ENCODE data around the gene ACAN.
"Not testable (repeated sequence)": the region's sequence is repeated elsewhere in the genome, so short reads cannot be mapped to it uniquely, and the experiment has no call there.

ACAN gene

DNA sequence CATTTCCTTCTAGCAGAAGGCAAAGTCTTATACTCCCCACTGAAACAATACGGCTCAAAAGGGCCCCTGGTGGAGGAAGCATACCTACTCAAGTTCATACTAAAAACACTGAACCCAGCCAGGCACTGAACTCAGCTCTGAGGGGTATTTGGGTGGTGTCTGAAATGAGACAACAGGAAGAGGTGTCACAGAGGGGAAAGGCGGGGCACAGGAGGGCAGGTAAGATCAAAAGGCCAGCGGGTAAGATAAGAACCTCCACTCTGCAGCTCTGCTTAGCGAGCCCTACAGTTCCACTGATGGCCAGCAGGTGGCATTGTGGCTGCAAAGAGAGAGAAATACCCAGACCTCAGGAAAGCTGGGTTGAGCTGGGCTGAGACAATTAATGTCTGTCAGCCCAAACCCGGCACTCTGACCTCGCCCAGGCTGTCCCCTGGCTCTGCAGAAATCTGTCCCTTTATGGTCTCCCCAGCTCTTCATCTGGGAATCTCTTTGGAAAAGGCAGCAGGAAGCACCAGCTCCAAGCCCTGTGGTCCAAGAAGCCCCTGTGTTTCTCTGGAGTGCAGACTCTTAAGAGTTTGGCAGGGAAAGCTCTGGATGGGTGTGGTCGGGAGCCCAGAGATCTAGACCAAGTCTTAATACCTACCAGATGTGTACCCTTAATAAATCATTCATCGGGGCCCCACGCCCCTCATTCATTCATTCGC is 101.5 kb downstream of the ACAN start:
- DNase-seq, result peak; percentile 75 to 79

DNA sequence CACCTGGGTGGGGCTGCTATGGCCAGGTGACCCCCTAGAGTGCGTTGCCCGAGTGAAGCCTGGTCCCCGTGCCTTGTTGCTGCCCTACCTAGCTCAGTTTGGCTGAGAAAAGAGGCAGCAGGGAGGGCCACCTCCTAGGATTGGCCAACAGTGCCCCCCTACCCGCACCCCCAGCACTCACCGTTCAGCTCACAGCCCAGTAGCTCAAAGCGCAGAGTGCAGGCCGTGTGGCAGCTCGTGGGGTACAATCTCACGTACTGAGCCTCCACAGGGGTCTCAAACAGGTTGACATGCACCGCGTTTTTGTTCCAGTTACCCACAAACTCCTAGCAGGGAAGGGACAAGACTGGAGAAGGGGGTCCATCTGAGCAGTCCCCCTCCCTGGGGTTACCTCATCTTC is 102.3 kb downstream of the ACAN start:
- no peak for DNase-seq

DNA sequence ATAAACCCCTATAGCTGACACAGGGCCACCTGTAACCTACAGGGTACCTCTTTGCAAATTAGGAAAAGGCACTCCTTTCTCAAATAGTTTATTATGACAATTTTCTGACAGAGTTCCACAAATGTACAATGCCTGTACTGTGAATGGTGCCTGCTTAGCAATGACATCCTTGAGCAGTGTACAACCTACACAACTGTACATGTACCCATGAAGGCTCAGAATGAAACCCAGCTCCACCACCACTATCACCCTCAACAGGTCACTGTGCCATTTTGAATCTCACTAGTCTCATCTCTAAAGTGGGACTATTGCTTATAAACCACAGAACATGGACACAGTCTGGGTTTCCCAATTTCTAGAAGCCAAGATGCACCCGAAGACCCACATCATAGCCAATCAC is 102.9 kb downstream of the ACAN start:
- DNase-seq, result no peak

DNA sequence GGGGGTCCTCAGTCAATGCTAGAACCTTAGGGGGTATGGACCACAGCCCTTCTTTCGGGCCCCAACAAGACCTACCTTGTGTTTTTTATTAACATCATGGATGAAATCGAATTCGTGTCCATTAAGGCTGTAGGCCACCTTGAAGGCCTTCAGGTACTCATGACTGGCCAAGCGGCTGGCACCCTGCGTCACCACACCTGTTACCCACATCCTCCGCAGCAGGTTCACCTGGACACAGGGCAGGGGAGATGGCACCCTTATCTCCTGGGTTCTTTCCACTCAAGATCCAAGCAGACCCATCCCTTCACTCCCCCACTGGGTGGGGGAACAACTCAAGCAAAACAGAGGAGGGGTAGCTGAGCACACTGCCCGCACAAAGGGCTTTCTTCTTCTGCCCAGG is 103.3 kb downstream of the ACAN start:
- no peak for DNase-seq

DNA sequence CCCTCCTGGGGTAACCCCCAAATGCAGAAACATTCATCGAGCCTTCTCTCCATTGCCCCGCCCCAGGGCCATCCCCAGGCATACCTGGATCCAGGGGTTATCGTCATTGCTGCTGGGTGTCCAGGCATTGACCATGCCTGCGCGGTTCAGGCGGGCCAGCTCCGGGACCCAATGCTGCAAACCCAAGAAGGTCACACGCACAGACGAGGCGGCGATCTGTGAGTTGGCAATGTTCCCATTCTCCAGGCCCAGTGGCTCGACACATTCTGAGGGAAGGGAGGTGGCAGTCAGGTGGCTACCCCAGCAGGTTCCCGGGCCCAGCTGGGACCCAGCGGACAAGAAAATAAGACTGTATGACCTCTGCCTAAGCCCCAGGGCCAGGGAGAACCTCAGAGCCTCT is 103.9 kb downstream of the ACAN start:
- no peak for DNase-seq

DNA sequence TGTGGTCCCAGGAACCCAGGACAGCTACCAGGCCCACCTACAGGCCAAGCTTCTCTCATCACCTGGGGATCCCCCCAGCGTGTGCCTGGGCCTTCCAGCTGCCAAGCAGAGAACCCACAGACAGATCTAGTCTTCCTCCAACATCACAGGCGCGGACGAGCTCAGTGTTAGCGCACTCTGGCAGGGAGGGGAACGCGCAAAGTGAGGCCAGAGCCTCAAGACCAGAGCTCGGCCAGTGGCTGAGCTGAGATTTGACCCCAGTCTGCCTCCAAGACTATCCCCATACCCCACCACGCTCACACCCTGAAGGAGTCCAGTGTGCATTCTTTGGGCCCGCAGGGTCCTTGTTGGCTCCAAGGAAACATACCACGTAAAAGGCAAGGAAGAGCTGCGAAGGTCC is 104.9 kb downstream of the ACAN start:
- no peak for DNase-seq

DNA sequence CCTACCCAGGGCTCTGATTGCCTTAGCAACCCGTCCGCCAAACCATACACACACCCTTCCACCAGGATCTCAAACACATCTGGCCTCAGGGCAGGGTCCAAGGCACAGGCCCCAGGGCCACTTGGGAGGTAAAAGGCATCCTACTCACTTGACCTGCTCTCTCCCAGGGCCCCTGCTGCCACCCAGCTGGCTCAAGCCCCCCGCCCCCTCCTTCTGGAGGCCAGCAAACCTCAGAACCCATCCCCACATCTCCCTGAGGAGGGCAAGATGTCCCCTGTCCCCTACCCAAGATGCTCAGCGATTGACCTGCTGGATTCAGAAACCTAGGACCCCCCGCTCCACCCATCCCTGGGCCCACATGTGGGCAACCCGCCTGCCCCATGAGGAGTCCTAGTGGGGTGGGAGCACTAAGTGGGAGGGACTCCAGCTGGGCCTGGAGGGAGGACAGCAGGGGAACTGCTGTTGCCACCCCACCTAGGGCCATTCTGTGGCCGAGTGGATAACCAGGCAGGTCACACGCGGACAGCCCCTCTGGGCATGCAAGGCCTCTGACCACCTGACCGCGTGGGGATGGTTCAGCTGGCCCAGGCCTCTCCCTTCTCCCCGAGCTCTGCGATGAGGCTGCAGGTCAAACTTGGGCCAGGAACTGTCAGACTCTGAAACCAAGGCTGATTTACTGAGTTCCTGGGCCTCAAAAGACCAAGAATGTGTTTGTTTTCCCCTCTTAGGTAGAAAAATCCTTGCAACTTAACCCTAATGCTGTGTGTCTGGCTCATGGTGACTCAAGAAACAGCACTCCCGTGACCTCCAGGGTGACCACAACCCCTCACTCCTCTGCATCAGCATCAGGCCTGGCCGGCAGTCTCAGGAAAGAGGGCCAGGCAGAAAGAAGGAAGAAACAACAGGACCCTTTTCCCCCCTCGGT is 105.7 kb downstream of the ACAN start:
- DNase-seq, result no peak

DNA sequence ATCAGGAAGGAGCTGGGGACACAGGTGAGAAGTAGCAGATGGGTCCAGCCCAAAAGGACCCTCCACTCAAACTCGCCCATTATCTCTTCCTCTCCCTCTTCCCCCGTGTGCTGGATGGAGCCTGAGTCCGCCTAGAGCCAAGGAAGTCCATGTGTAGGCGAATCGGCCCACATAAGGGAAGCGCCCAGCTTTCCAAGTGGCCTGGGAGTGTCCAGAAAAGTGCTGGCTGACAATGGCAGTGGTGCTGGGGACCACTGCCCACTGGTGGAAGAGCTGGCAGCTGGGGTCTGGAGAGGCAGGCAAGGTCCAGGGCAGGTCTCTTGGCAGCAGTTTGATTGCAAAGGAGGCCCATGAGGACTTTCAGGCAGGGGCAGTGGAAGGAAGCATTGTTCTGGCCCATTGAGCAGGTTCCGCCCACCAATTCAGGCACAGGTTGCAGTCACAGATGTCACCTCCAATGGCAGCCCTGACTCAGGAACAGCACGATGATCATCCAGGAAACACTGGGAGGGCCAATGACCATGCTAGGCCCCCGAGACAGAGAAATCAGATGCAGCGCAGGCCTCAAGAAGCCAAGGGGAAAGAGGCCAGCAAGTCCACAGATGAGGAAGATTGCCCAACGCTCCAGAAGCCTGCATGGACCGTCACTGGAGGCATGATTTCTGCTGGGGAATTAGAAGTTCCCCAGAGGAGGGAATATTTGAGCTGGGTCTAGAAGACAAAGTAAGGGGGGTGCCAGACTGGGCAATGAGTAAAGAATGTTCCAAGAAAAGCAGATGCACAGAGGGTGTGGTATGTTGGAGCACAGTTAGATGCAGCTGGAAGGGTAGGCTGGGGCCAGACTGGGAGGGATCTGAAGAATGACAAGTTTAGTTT is 107.0 kb downstream of the ACAN start:
- DNase-seq, result no peak

DNA sequence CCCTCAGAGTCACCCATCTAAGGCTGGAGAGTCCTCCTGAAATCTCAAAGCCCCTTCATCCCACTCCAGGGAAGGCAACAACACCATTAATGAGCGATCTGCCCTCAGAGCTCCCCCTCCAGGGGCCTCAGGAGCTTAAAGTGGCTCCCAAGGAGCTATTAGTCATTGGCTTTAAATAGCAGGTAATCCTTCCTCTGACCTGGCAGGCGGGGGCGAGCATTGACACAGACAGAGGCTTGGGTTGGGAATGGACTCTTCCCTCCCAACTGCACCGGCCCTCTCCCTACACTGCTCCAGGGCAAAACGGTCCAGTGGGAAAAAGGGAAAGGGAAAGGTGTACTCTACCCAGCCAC is 108.5 kb downstream of the ACAN start:
- DNase-seq, result no peak

DNA sequence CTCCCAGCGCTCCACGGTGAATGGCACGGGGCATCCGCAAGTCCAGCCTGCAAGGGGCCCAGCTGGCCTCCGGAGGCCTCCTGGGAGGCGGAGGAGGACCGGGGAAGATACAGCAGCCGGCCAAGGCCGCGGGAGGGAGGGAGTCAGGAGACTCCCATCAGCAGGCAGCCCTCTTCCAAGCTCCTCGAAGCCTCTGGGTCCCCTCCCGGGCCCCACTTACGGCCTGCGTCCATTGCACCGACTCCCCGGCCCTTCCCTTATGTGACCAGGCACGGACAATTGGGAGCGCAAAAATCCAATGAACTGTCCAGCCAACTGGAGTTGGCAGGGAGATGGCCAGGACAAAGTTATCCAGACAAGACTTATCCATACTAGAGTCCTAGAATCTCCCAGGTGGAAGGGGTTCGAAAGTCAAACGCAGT is 109.3 kb downstream of the ACAN start:
- no peak for DNase-seq

DNA sequence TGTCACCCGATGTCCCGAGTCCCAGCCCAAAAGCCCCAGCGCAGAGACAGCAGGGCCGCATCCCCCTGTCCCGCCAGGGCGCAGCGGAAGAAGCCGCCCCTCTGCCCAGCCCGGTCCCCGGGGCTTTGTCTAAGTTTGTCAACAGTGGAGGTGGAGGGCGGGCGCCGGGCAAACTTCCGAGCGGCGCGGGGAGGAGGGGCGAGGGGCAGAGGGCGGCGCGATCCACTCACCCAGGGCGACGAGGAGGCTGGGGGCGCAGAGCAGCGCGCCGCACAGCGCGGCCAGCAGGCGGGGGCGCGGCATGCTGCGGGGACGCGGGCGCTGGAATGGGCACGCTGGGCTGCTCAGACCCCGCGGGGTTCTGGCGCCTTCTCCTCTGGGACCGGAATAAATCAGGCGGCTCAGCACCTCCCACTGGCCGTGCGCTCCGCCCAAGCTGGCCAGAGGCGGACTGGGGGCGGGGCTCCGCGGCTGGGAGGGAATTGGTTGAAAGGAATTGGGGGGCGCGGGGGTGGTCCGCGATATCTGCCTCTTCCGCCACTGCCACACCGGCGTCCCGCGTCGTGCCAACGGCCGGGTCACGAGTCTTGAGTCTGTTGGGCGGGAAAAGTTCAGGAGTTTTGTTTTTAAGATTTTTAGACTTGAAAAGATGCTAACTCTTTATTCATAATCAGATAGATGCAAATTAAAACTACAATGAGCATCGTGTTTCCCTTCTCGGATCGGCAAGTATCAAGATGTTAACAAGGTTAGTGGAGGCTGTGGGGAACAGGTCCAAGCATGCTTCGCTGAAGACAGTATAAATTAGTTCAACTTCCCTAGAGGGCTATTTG is 110.0 kb downstream of the ACAN start, which contains the start of gene MFGE8:
MFGE8 (minus strand) TSS at position 363 of the 833 bp plus-strand sequence; CDS start at position 303, 60 bp downstream.
- DNase-seq, result peak; percentile 43 to 52

DNA sequence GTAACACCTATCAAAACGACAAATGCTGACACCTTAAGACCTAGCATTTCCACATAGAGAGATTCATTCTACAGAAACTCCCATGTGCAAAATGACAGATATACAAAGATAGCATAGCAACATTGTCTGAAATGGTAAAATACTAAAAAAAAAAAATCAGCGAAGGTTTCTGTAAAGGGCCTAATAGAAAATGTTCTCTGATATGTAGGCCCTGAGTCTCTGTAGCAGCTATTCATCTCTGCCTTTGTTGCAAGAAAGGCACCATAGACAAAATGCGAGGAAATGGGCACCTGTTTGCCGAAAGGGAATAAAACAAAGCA is 110.6 kb downstream of the ACAN start:
- DNase-seq, result no peak

DNA sequence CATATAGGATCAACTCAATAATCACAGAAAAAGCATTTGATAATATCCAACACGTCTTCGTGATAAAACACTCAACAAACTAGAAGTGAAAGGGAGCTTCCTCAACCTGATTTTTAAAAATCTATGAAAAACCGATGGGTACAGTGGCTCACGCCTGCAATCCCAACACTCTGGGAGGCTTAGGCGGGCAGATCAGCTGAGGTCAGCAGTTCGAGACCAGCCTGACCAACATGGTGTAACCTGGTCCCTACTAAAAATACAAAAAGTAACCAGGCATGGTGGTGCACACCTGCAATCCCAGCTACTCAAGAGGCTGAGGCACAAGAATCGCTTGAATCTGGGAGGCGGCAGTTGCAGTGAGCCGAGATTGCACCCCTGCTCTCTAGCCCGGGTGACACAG is 112.1 kb downstream of the ACAN start:
- DNase-seq, result no peak

DNA sequence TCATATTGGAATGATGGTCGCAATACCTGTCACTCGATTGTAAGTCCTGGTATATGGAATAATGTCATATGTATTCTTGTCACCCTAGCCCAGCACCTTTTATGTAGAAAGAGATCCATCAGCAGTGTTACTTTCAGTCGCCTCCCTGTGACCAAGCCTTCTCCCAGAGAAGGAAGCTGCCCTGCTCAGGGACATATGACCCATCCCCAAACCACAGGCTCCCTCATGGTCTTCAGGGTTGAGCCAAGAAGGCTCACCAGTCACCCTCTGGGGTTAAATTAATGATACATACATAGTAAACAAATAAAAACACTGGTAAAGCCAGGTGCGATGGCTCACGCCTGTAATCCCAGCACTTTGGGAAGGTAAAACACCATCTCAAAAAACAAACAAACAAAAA is 114.5 kb downstream of the ACAN start:
- DNase-seq, result peak; percentile 36 to 73

DNA sequence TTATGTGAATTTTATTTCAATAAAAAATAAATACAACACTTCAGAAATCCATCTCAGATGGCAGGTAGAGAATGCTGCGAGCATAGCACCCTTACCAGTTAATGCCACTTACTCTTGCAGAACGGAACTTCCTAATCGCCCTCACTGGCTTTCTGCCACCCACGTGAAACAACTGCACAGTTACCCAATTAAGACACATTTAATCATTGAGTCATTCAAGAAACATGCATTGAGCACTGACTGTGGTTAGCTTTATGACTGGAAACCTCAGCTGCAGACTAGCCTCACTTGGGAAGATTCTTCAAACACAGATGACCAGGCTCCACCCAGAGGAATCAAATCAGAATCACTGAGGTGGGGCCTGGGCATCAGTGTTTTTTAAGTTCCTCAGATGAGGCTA is 115.5 kb downstream of the ACAN start:
- DNase-seq, result peak; percentile 93

DNA sequence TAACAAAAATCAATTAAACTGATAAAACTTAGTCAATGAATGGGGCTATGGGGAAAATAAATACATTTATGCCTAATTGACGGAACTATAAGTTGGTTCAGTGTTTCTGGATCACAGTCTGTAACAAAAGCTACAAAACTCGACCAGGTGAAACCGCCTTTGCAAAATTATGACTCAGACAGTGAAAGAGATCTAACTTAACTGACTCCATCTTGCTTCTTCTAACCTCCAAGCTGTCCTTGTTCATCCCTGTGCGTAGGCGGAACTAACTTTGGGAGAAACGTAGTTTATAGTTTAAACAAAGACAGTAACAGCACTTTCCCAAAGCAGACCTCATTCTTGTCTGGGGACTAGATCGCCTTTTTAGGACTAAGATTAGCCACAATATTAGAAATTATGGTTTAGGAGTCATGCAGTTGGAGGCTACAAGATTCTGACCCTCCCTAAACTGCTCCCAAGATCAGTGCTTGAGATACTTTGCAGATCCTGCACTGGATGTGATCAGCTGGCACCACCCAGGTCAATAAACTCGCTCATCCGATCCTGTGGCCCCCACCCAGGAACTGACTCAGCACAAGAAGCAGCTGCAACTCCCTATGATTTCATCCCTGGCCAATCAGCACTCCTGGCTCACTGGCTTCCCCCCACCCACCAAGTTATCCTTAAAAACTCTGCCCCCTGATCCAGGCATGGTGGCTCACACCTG is 117.1 kb downstream of the ACAN start:
- DNase-seq, result no peak

DNA sequence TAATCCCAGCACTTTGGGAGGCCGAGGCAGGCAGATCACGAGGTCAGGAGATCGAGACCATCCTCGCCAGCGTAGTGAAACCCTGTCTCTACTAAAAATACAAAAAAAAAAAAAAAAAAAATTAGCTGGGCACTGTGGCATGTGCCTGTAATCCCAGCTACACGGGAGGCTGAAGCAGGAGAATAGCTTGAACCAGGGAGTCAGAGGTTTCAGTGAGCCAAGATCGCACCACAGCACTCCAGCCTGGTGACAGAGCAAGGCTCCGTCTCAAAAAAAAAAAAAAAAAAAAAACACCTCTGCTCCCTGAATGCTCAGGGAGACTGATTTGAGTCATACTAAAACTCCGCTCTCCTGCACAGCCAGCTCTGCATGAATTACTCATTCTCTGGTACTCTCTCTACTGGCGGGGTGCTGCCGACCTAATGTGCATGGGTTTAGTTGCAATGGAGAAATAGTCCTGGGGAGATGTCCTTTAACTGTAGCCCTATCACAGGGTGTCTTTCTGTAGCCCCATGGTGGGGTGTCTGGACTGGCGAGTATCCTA is 117.7 kb downstream of the ACAN start:
- DNase-seq, result not testable (repeated sequence)

Measured in inflammatory macrophage (primary cell).